ENCODE data around the gene GTF2H1.

DNA sequence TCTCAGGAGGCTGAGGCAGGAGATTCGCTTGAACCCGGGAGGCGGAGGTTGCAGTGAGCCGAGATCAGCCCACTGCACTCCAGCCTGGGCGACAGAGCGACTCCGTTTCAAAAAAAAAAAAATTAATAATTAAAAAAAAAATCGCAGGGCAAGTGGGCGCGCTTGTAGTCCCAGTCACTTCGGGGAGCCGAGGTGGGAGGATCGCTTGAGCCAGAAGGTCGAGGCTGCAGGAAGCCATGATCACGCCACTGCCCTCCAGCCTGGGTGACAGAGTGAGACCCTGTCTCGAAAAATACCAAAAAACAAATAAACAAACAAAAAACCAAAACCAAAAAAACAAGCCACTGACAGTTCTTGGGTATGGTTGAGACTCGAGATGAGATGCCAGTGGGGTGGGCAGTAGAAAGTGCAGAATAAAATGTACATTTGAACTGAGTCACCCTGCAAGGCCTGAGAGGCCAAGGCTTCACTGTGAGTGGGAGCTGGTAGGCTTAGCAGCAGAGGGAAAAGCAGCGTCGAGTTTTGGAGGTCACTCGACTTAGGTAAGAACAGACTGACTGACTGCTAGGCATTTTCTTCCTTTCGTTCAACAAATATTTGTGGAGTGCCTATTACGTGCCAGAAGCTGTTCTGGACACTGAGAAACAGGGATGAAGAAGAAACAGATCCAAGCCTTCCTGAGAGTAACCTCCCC is 71.4 kb downstream of the GTF2H1 start:
- TF ChIP-seq, protein P1, sequence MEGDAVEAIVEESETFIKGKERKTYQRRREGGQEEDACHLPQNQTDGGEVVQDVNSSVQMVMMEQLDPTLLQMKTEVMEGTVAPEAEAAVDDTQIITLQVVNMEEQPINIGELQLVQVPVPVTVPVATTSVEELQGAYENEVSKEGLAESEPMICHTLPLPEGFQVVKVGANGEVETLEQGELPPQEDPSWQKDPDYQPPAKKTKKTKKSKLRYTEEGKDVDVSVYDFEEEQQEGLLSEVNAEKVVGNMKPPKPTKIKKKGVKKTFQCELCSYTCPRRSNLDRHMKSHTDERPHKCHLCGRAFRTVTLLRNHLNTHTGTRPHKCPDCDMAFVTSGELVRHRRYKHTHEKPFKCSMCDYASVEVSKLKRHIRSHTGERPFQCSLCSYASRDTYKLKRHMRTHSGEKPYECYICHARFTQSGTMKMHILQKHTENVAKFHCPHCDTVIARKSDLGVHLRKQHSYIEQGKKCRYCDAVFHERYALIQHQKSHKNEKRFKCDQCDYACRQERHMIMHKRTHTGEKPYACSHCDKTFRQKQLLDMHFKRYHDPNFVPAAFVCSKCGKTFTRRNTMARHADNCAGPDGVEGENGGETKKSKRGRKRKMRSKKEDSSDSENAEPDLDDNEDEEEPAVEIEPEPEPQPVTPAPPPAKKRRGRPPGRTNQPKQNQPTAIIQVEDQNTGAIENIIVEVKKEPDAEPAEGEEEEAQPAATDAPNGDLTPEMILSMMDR (IDR thresholded peaks at IDR 0.05): no peak
- no peak for TF ChIP-seq POLR2A (IDR thresholded peaks at IDR 0.05)
